HG03442 (cell line): Measurements from ENCODE around the gene GUCY1A2.
"Not testable (repeated sequence)": the region's sequence is repeated elsewhere in the genome, so short reads cannot be mapped to it uniquely, and the experiment has no call there.

Experiments
- ATAC-seq: cut with Tn5 transposase; IDR thresholded peaks from one replicate; pipeline ENCODE4 v1.9.1; 2021; ENCODE audit warnings: mild to moderate bottlenecking, moderate library complexity; ENCODE audit not compliant: unreplicated experiment

Gene GUCY1A2

GRCh38 chr11:106950067-106950491 lies 68.2 kb downstream of the GUCY1A2 start:
- ATAC-seq, result no peak

GRCh38 chr11:106943089-106943488 lies 75.2 kb downstream of the GUCY1A2 start:
- no peak for ATAC-seq

- no peak for ATAC-seq
Measured at GRCh38 chr11:106939157-106939556, 79.1 kb downstream of the GUCY1A2 start.

GRCh38 chr11:106937111-106937510 lies 81.2 kb downstream of the GUCY1A2 start:
- no peak for ATAC-seq

GRCh38 chr11:106925245-106925644 lies 93.0 kb downstream of the GUCY1A2 start:
- no peak for ATAC-seq

GRCh38 chr11:106920899-106921509 lies 97.3 kb downstream of the GUCY1A2 start:
- ATAC-seq, result no peak

- no peak for ATAC-seq
Measured at GRCh38 chr11:106917973-106918372, 100.3 kb downstream of the GUCY1A2 start.

GRCh38 chr11:106914409-106914808 lies 103.9 kb downstream of the GUCY1A2 start:
- ATAC-seq, result no peak

GRCh38 chr11:106913141-106913540 lies 105.1 kb downstream of the GUCY1A2 start:
- ATAC-seq, result no peak

GRCh38 chr11:106904826-106905225 lies 113.5 kb downstream of the GUCY1A2 start:
- no peak for ATAC-seq

- ATAC-seq, result no peak
Measured at GRCh38 chr11:106889718-106890117, 128.6 kb downstream of the GUCY1A2 start.

GRCh38 chr11:106888386-106888785 lies 129.9 kb downstream of the GUCY1A2 start:
- ATAC-seq, result no peak

- ATAC-seq, result not testable (repeated sequence)
Measured at GRCh38 chr11:106883693-106884092, 134.6 kb downstream of the GUCY1A2 start.

GRCh38 chr11:106879832-106880546 lies 138.3 kb downstream of the GUCY1A2 start:
- ATAC-seq, result no peak

- no peak for ATAC-seq
Measured at GRCh38 chr11:106879029-106879428, 139.2 kb downstream of the GUCY1A2 start.

- ATAC-seq, result no peak
Measured at GRCh38 chr11:106875013-106875412, 143.3 kb downstream of the GUCY1A2 start.

GRCh38 chr11:106872246-106872645 lies 146.0 kb downstream of the GUCY1A2 start:
- ATAC-seq, result no peak

- no peak for ATAC-seq
Measured at GRCh38 chr11:106858200-106858599, 160.1 kb downstream of the GUCY1A2 start.

GRCh38 chr11:106856566-106856965 lies 161.7 kb downstream of the GUCY1A2 start:
- ATAC-seq, result no peak

GRCh38 chr11:106854429-106854828 lies 163.8 kb downstream of the GUCY1A2 start:
- no peak for ATAC-seq

- ATAC-seq, result no peak
Measured at GRCh38 chr11:106853850-106854401, 164.3 kb downstream of the GUCY1A2 start.

GRCh38 chr11:106852779-106853178 lies 165.5 kb downstream of the GUCY1A2 start:
- no peak for ATAC-seq
